SK-N-SH treated with all-trans-retinoic acid at 6 μM for 48 hours (cell line): ENCODE data around the gene ZNF385B.

ENCODE experiments used
- ATAC-seq: fragments of 200-7000 bp; cut with Tn5 transposase; 3 replicates; pipeline ENCODE4 v1.9.1; 2020; ENCODE audit warnings: mild to moderate bottlenecking, moderate library complexity
- ARNTL ChIP-seq: fragments of 450-650 bp; formaldehyde crosslinking; IDR thresholded peaks from 2 replicates; pipeline ENCODE4 v1.5.0; 2020; ENCODE audit warnings: low read depth, mild to moderate bottlenecking, moderate library complexity, borderline replicate concordance
- BACH2 ChIP-seq: fragments of 250-450 bp; sonication (Bioruptor Pico); IDR thresholded peaks from 2 replicates; pipeline ENCODE4 v1.9.0; 2021; ENCODE audit warnings: mild to moderate bottlenecking, borderline replicate concordance
- CREB5 ChIP-seq: fragments of 250-450 bp; sonication (Bioruptor Pico); IDR thresholded peaks from 2 replicates; pipeline ENCODE4 v1.5.1; 2020; ENCODE audit warnings: low read depth, mild to moderate bottlenecking, moderate library complexity
- CSDC2 ChIP-seq: fragments of 250-450 bp; sonication (Bioruptor Pico); IDR thresholded peaks from 2 replicates; pipeline ENCODE4 v1.5.0; 2020; ENCODE audit warnings: mild to moderate bottlenecking, moderate library complexity
- CSRNP3 ChIP-seq: fragments of 250-450 bp; sonication (Bioruptor Pico); IDR thresholded peaks from 2 replicates; pipeline ENCODE4 v1.5.1; 2021; ENCODE audit warnings: mild to moderate bottlenecking, moderate library complexity
- ESRRG ChIP-seq: fragments of 250-450 bp; sonication (Bioruptor Pico); IDR thresholded peaks from 2 replicates; pipeline ENCODE4 v1.6.1; 2021; ENCODE audit warnings: mild to moderate bottlenecking
- ISL1 ChIP-seq: fragments of 250-450 bp; sonication (Bioruptor Pico); IDR thresholded peaks from 2 replicates; pipeline ENCODE4 v2.1.2; 2022; ENCODE audit warnings: mild to moderate bottlenecking, moderate library complexity
- OSR1 ChIP-seq: fragments of 250-450 bp; sonication (Bioruptor Pico); IDR thresholded peaks from 2 replicates; pipeline ENCODE4 v1.8.0; 2022; ENCODE audit warnings: moderate library complexity, mild to moderate bottlenecking, inconsistent platforms
- PATZ1 ChIP-seq: fragments of 250-450 bp; sonication (Bioruptor Pico); IDR thresholded peaks from 2 replicates; pipeline ENCODE4 v1.8.0; 2020; ENCODE audit warnings: mild to moderate bottlenecking, moderate library complexity, borderline replicate concordance
- POU6F1 ChIP-seq: fragments of 250-450 bp; sonication (Bioruptor Pico); IDR thresholded peaks from 2 replicates; pipeline ENCODE4 v1.8.0; 2021; ENCODE audit warnings: low read depth, mild to moderate bottlenecking, moderate library complexity, borderline replicate concordance
- PPARA ChIP-seq: fragments of 250-450 bp; sonication (Bioruptor Pico); IDR thresholded peaks from 2 replicates; pipeline ENCODE4 v1.5.0; 2020; ENCODE audit warnings: mild to moderate bottlenecking, borderline replicate concordance
- RARB ChIP-seq: fragments of 250-450 bp; sonication (Bioruptor Pico); IDR thresholded peaks from 2 replicates; pipeline ENCODE4 v1.8.0; 2021; ENCODE audit warnings: mild to moderate bottlenecking, moderate library complexity
- SNAI2 ChIP-seq: fragments of 250-450 bp; sonication (Bioruptor Pico); IDR thresholded peaks from 2 replicates; pipeline ENCODE4 v1.5.0; 2020; ENCODE audit warnings: mild to moderate bottlenecking, moderate library complexity
- TCF4 ChIP-seq: fragments of 250-450 bp; sonication (Bioruptor Pico); IDR thresholded peaks from 2 replicates; pipeline ENCODE4 v1.8.0; 2021; ENCODE audit warnings: mild to moderate bottlenecking, moderate library complexity, borderline replicate concordance
- TOX ChIP-seq: fragments of 250-450 bp; sonication (Bioruptor Pico); IDR thresholded peaks from 2 replicates; pipeline ENCODE4 v1.8.0; 2021; ENCODE audit warnings: mild to moderate bottlenecking, moderate library complexity, borderline replicate concordance
- TSHZ2 ChIP-seq: fragments of 250-450 bp; sonication (Bioruptor Pico); IDR thresholded peaks from 2 replicates; pipeline ENCODE4 v1.5.0; 2020; ENCODE audit warnings: mild to moderate bottlenecking, moderate library complexity
- ZC3H10 ChIP-seq: fragments of 250-450 bp; sonication (Bioruptor Pico); IDR thresholded peaks from 2 replicates; pipeline ENCODE4 v1.5.1; 2021; ENCODE audit warnings: mild to moderate bottlenecking, moderate library complexity
- ZFP3 ChIP-seq: fragments of 250-450 bp; sonication (Bioruptor Pico); IDR thresholded peaks from 2 replicates; pipeline ENCODE4 v1.5.0; 2020; ENCODE audit warnings: mild to moderate bottlenecking, moderate library complexity
- ZNF565 ChIP-seq: fragments of 450-650 bp; formaldehyde crosslinking; conservative IDR thresholded peaks from 2 replicates; pipeline ENCODE4 v1.5.0; 2020; ENCODE audit warnings: low read depth, mild to moderate bottlenecking, moderate library complexity
- ZNF70 ChIP-seq: fragments of 450-650 bp; formaldehyde crosslinking; IDR thresholded peaks from 2 replicates; pipeline ENCODE4 v1.5.0; 2020; ENCODE audit warnings: mild to moderate bottlenecking, moderate library complexity
- ZNF8 ChIP-seq: fragments of 450-650 bp; formaldehyde crosslinking; IDR thresholded peaks from 2 replicates; pipeline ENCODE4 v1.5.0; 2020; ENCODE audit warnings: mild to moderate bottlenecking, moderate library complexity

The ZNF385B gene

GRCh38 chr2:179652296-179652695 is 209.1 kb downstream of the ZNF385B start:
- ATAC-seq: no peak
- TF ChIP-seq PPARA (CRISPR knock-in tag) (no peak), ESRRG (CRISPR knock-in tag) (no peak), TCF4 (CRISPR knock-in tag) (no peak), ZNF70 (CRISPR knock-in tag) (no peak), ARNTL (CRISPR knock-in tag) (no peak)
- TF ChIP-seq, all 23 proteins: peak for 0

GRCh38 chr2:179650420-179650819 is 211.0 kb downstream of the ZNF385B start:
- TF ChIP-seq ARNTL (CRISPR knock-in tag): no peak
- TF ChIP-seq PATZ1 (CRISPR knock-in tag): no peak
- no peak for TF ChIP-seq POU6F1 (CRISPR knock-in tag)
- no peak for TF ChIP-seq CSDC2 (CRISPR knock-in tag)
- no peak for TF ChIP-seq ESRRG (CRISPR knock-in tag)
- no peak for TF ChIP-seq ZC3H10 (CRISPR knock-in tag)
- no peak for TF ChIP-seq ZNF70 (CRISPR knock-in tag)
- no peak for TF ChIP-seq BACH2 (CRISPR knock-in tag)
- no peak for TF ChIP-seq CREB5 (CRISPR knock-in tag)
- TF ChIP-seq ZNF8 (CRISPR knock-in tag): no peak
- no peak for TF ChIP-seq ZFP3 (CRISPR knock-in tag)
- no peak for TF ChIP-seq SNAI2 (CRISPR knock-in tag)
- no peak for TF ChIP-seq RARB (CRISPR knock-in tag)
- TF ChIP-seq ISL1: no peak
- no peak for TF ChIP-seq OSR1 (CRISPR knock-in tag)
- TF ChIP-seq TSHZ2 (CRISPR knock-in tag): no peak
- ATAC-seq: no peak

GRCh38 chr2:179646862-179647587 is 214.4 kb downstream of the ZNF385B start:
- no peak for ATAC-seq
- TF ChIP-seq ZNF70 (CRISPR knock-in tag): no peak
- TF ChIP-seq BACH2 (CRISPR knock-in tag): no peak
- TF ChIP-seq CSRNP3 (CRISPR knock-in tag): no peak
- TF ChIP-seq POU6F1 (CRISPR knock-in tag): no peak
- TF ChIP-seq PPARA (CRISPR knock-in tag): no peak
- TF ChIP-seq TCF4 (CRISPR knock-in tag): no peak
- TF ChIP-seq PATZ1 (CRISPR knock-in tag): no peak
- TF ChIP-seq SNAI2 (CRISPR knock-in tag): no peak
- TF ChIP-seq TOX (CRISPR knock-in tag): no peak
- TF ChIP-seq ZNF565: no peak
